Spleen (tissue), 7 donors: ENCODE data around the gene PTGDR2.

ENCODE experiments used
- CTCF ChIP-seq, 11 experiments: fragments of 200-600 bp in 7 of 11; fragments of 450-650 bp in 4 of 11; sonication (generic) in 4 of 11; IDR thresholded peaks in 8 of 11; conservative IDR thresholded peaks in 3 of 11; 1 replicate in 7 of 11; 2 replicates in 4 of 11; pipeline versions ENCODE4 v1.4.0 to v1.8.0; 2016 to 2021; ENCODE audit warnings: antibody characterized with exemption in 11 of 11, inconsistent platforms in 4 of 11, mild to moderate bottlenecking in 1 of 11
- POLR2A ChIP-seq, 3 donors: fragments of 450-650 bp; IDR thresholded peaks; one replicate each; pipeline ENCODE4 v1.5.1; 2017; ENCODE audit warnings: antibody characterized with exemption in 3 of 3, mild to moderate bottlenecking in 1 of 3
- POLR2AphosphoS5 ChIP-seq, 3 donors: sonication (generic); formaldehyde crosslinking; IDR thresholded peaks; one replicate each; pipeline ENCODE4 v1.5.1; 2017; ENCODE audit warnings: antibody characterized with exemption in 3 of 3
- donor health status: DM: no; HTN: no; CAD: no; lungs with moderate emphysema.
- donor health status: DM: no; HTN: no; CAD: no.
- donor health status: DM: no; HTN: no; CAD: no.

- no peak for TF ChIP-seq POLR2A (IDR thresholded peaks at IDR 0.05)
- no peak for TF ChIP-seq CTCF (IDR thresholded peaks at IDR 0.05 in 8 of 11, conservative IDR thresholded peaks at IDR 0.05 in 3 of 11)
- no peak for TF ChIP-seq POLR2AphosphoS5 (IDR thresholded peaks at IDR 0.05)
Measured at GRCh38 chr11:60875366-60876167, 19.8 kb upstream of the PTGDR2 start.
